Activated CD4-positive, alpha-beta T cell treated with anti-CD3 and anti-CD28 coated beads, Interleukin-2, amount 10 ng/mL, durations not matched to agents 7 days and 5 days (primary cell): ENCODE data around the gene TRAPPC1. TPM values are rescaled to one million over a fixed set of nuclear protein-coding genes. Genes with fewer than 3 reads are reported as not detected.
A peak's percentile ranks its signal among the peaks of the same experiment; 100 is the strongest.

Experiments used
- CTCF ChIA-PET: fragments of 350-600 bp; sonication (Branson Sonifier 250); formaldehyde crosslinking; loops from one replicate; lab custom pipeline; 2021; ENCODE audit warnings: antibody characterized with exemption; lab: Charles Lee
- POLR2A ChIA-PET: fragments of 350-600 bp; sonication (Branson Sonifier 250); formaldehyde crosslinking; loops from one replicate; lab custom pipeline; 2021; ENCODE audit warnings: antibody characterized with exemption; lab: Charles Lee
- DNase-seq: peaks from one replicate; pipeline ENCODE4 v3.0.0-alpha.2; 2020
- H3K27ac Mint-ChIP-seq: one replicate; pipeline ENCODE4 v1.8.0; 2021; ENCODE audit warnings: mild to moderate bottlenecking, moderate library complexity, mixed read lengths
- H3K27me3 Mint-ChIP-seq: one replicate; pipeline ENCODE4 v1.8.0; 2021; ENCODE audit warnings: mixed read lengths
- H3K36me3 Mint-ChIP-seq: one replicate; pipeline ENCODE4 v1.8.0; 2021; ENCODE audit warnings: low read depth, mixed read lengths
- H3K4me1 Mint-ChIP-seq: one replicate; pipeline ENCODE4 v1.8.0; 2021; ENCODE audit warnings: mixed read lengths
- H3K4me3 Mint-ChIP-seq: one replicate; pipeline ENCODE4 v1.8.0; 2021; ENCODE audit warnings: mild to moderate bottlenecking, moderate library complexity, mixed read lengths
- H3K9me3 Mint-ChIP-seq: one replicate; pipeline ENCODE4 v1.8.0; 2021; ENCODE audit warnings: mixed read lengths
- total RNA-seq, 2 experiments: library from RNA; stranded (reverse); gene quantifications; one replicate each; pipeline ENCODE4 v1.2.3, GENCODE V29; 2021

Gene TRAPPC1
- total RNA-seq, 2 experiments from 2014 or later = 235 to 251 TPM

DNA sequence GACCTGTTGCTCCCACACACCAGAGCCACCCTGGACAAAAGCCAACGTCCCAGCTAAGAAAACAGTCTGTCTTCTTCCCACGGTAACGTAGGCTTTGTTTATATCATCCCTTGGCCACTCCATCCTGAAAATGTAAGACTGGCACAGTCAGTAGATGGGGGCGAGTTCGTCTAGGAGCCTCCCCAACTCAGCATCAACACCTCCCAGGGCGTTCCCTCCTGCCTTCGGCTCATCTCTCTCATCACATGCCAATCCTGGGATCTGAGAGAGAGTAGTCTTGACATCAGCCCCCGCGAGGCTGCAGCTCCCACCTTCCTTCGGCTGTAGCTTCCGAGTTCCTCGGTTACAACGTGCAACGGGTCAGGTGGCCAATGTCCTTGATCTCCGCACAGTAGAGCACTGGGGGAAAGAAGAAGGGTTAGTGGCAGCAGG lies 16.6 kb downstream of the TRAPPC1 start:
- no peaks in the 10 kb centered on the region for H3K9me3 Mint-ChIP-seq
- POLR2A ChIA-PET = interaction anchor here (0.7 to 1.4 kb wide), 3 partner anchors 17 to 399 kb away, joined by 3 read pairs; partner anchors contain the start of genes CNTROB, SAT2 and TRAPPC1

DNA sequence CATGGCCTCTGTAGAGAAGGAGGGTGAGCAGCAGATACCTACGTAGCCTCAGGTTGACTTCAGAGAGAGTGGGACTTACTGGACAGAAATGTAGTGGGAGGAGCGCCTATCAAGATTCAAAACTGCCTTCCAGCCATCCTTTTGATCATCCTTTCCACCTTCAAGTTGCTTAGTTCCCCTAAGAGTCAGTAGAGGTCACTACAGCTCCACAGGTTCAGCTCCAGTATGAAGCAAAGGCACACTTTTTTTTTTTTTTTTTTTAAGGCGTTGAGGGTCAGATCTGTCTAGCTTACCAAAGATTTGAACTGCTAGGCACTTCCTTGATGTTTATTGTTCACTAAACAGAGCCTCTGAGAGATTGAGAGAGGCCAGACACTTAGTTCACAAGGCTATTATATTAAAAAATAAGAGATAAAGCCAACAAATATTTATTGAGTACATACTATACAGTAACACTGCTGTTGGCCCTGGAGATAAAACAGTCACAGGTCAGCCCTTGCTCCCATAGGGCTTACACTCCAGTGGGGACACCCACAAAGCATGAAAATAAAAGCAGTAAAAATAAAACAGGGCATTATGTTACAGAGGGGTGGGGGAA lies 18.7 kb downstream of the TRAPPC1 start:
- POLR2A ChIA-PET = interaction anchor here (0.6 kb wide), 1 partner anchor 77 kb away, joined by 4 read pairs; no protein-coding TSS in a partner anchor
- Mint-ChIP-seq H3K4me3 (no peak overlapping the region), H3K36me3 (peaks cover 29% of the 10 kb centered on the region), H3K9me3 (no peaks in the 10 kb centered on the region), H3K27ac (peak overlapping the region; percentile 25), H3K27me3 (no peaks in the 10 kb centered on the region), H3K4me1 (peaks cover 38% of the 10 kb centered on the region)
- DNase-seq = peak; percentile 73
- CTCF ChIA-PET = interaction anchor here (0.6 to 3.8 kb wide), 20 partner anchors 9 to 426 kb away, joined by 3 to 17 read pairs (median 4); partner anchors contain the start of genes CNTROB and TRAPPC1

More for the DNA sequence above, 16.6 kb downstream of the TRAPPC1 start:
- CTCF ChIA-PET = interaction anchor here (0.6 to 6.0 kb wide), 4 partner anchors 15 to 74 kb away, joined by 3 to 38 read pairs (median 4); partner anchors contain the start of gene KCNAB3
- DNase-seq = no peak
- H3K27ac Mint-ChIP-seq = peak overlapping the region; percentile 93
- H3K4me3 Mint-ChIP-seq = peak overlapping the region; percentile 88
- peaks cover 13% of the 10 kb centered on the region for H3K36me3 Mint-ChIP-seq
- peaks cover 38% of the 10 kb centered on the region for H3K4me1 Mint-ChIP-seq
- no peaks in the 10 kb centered on the region for H3K27me3 Mint-ChIP-seq

DNA sequence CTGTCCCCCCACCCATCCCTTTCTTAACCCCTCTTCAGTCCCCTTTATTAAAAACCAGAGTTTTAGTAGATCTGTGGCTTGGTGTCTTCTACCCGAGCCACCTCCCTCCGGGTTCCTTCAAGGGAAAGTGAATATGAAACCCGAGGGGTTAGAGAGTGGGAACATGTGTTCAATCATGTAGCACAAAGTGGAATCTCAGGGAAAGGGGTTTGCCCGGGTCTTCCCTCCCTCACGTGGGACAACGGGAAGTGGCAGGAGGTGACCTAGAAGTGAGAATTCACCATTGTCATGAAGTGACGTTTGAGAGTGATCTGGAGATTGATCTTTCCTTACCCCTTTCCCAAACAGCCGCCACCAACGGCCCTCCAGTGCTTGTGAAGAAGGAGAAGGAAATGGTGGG lies 20.6 kb downstream of the TRAPPC1 start:
- Mint-ChIP-seq H3K27ac (no peak overlapping the region), H3K9me3 (no peaks in the 10 kb centered on the region), H3K4me3 (no peak overlapping the region), H3K4me1 (peaks cover 28% of the 10 kb centered on the region), H3K27me3 (no peaks in the 10 kb centered on the region), H3K36me3 (peaks cover 37% of the 10 kb centered on the region)
- POLR2A ChIA-PET = no interaction called here
- CTCF ChIA-PET = interaction anchor here (1.0 to 3.8 kb wide), 4 partner anchors 8 to 130 kb away, joined by 3 to 17 read pairs (median 9); no protein-coding TSS in a partner anchor
- no peak for DNase-seq

DNA sequence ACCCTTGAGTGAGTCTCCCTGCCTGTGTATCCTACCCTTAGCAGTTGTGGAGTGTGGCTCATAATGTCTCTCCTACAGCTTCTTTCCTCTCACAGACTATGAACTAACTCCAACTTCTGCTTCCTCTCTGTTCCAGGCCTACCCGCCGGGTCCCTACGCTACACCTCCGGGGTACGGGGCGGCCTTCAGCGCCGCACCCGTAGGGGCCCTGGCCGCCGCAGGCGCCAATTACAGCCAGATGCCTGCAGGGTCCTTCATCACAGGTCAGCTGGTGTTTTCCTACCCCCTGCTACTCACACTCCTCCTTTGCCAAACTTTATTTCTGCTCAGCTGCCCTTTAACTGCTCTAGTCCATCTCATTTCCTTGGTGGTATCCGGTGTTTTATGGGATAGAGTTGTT lies 21.0 kb downstream of the TRAPPC1 start:
- POLR2A ChIA-PET = no interaction called here
- peaks cover 39% of the 10 kb centered on the region for H3K36me3 Mint-ChIP-seq
- no peaks in the 10 kb centered on the region for H3K9me3 Mint-ChIP-seq
- CTCF ChIA-PET = interaction anchor here (1.0 to 3.8 kb wide), 2 partner anchors 9 kb away, joined by 3 to 17 read pairs; no protein-coding TSS in a partner anchor
- no peak overlapping the region for H3K27ac Mint-ChIP-seq
- H3K4me1 Mint-ChIP-seq = peaks cover 28% of the 10 kb centered on the region
- DNase-seq = no peak
- no peak overlapping the region for H3K4me3 Mint-ChIP-seq
- H3K27me3 Mint-ChIP-seq = no peaks in the 10 kb centered on the region

DNA sequence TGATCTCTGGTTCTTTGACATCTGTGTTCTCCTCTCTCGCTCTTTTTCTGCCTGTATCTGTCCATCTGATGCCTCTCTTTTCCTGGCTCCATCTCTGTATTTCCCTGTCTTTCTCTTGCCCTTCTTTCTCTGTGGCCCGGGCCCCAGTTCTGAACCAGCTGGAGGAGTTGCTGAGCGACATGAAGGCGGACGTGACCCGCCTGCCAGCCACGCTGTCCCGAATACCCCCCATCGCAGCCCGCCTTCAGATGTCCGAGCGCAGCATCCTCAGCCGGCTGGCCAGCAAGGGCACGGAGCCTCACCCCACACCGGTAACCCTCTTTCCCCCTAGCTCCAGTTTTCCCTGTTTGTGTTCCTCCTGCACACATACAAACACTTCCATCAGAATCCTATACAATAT lies 21.5 kb downstream of the TRAPPC1 start:
- Mint-ChIP-seq H3K27ac (no peak overlapping the region), H3K4me1 (peaks cover 24% of the 10 kb centered on the region), H3K27me3 (no peaks in the 10 kb centered on the region), H3K4me3 (no peak overlapping the region), H3K9me3 (no peaks in the 10 kb centered on the region), H3K36me3 (peaks cover 44% of the 10 kb centered on the region)
- ChIA-PET POLR2A (no interaction called here), CTCF (no interaction called here)
- DNase-seq = no peak

DNA sequence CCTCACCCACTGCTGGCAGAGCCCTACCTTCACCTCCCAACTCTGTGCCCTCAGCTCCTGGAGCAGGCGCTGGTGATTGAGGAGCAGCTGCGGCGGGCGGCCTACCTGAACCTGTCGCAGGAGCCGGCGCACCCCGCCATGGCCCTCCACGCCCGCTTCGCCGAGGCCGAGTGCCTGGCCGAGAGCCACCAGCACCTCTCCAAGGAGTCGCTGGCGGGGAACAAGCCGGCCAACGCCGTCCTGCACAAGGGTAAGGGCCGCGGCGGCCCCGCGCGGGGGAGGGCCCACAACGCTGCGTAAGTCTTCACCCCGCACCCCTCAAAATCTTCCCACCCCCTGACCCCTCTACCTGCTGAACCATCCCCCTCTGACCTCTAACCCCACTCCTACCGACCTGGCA lies 22.7 kb downstream of the TRAPPC1 start:
- no peak for DNase-seq
- Mint-ChIP-seq H3K9me3 (no peaks in the 10 kb centered on the region), H3K27me3 (no peaks in the 10 kb centered on the region), H3K4me1 (peaks cover 14% of the 10 kb centered on the region), H3K36me3 (peaks cover 54% of the 10 kb centered on the region), H3K27ac (no peak overlapping the region), H3K4me3 (no peak overlapping the region)
- CTCF ChIA-PET = no interaction called here
- POLR2A ChIA-PET = no interaction called here

DNA sequence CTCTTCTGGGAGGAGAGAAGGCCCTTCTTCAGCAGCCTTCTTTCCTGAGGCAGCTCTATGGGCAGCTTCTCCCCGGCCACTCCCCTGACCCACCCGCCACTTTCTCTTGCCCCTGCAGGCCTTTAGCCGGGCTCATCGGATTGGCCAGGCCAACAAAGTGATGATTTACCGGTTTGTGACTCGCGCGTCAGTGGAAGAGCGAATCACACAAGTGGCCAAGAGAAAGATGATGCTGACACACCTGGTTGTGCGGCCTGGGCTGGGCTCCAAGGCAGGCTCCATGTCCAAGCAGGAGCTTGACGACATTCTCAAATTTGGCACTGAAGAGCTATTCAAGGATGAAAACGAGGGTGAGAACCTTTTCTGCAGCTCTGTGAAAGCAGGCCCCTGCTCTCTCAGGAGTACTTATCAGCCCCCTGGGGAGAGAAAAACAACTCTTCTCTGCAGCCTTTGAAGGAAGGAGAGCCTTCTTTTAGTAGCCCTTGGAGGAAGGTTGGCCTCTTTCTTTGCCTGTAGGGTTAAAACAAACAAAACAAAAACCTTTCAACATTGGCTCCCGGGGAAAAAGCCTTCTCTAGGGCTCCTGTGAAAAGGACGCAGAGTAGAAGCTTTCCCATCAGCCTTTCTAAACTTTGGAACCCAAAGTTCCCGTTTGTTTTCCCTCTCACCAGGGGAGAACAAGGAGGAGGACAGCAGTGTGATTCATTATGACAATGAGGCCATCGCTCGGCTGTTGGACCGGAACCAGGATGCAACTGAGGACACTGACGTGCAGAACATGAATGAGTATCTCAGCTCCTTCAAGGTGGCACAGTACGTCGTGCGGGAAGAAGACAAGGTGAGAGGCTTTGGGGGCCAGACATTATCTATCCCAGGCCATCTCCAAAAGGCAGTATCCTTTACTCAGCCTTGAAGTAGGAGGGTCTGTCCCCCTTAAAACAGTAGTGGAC lies 28.3 kb downstream of the TRAPPC1 start:
- DNase-seq = no peak
- Mint-ChIP-seq H3K36me3 (peaks cover 75% of the 10 kb centered on the region), H3K4me1 (no peaks in the 10 kb centered on the region), H3K27ac (peak overlapping the region; percentile 39), H3K4me3 (no peak overlapping the region), H3K27me3 (no peaks in the 10 kb centered on the region), H3K9me3 (no peaks in the 10 kb centered on the region)
- ChIA-PET CTCF (interaction anchor here (0.9 to 4.3 kb wide), 3 partner anchors 9 to 439 kb away, joined by 3 to 17 read pairs (median 3); no protein-coding TSS in a partner anchor), POLR2A (no interaction called here)

DNA sequence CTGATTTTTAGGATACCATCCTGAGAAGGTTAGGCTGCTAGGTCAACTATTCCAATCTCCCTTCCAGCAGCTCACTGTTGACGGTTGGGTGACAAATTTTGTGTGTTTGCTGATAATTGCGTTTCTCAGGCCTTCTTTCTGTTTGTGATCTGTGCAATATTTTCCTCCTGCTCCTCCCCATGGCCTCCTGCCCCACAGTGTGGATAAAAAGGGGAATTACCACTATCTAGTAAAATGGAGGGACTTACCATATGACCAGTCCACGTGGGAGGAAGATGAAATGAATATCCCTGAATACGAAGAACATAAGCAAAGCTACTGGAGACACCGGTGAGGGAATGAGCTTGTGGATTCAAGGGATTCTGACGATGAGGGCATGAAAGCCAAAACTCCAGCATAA lies 34.0 kb downstream of the TRAPPC1 start:
- no peaks in the 10 kb centered on the region for H3K9me3 Mint-ChIP-seq
- ChIA-PET POLR2A (no interaction called here), CTCF (interaction anchor here (1.0 to 2.1 kb wide), 3 partner anchors 9 to 91 kb away, joined by 4 to 6 read pairs (median 4); no protein-coding TSS in a partner anchor)
- H3K4me3 Mint-ChIP-seq = no peak overlapping the region
- DNase-seq = no peak
- no peaks in the 10 kb centered on the region for H3K27me3 Mint-ChIP-seq
- H3K4me1 Mint-ChIP-seq = peaks cover 21% of the 10 kb centered on the region
- peaks cover 82% of the 10 kb centered on the region for H3K36me3 Mint-ChIP-seq
- no peak overlapping the region for H3K27ac Mint-ChIP-seq

DNA sequence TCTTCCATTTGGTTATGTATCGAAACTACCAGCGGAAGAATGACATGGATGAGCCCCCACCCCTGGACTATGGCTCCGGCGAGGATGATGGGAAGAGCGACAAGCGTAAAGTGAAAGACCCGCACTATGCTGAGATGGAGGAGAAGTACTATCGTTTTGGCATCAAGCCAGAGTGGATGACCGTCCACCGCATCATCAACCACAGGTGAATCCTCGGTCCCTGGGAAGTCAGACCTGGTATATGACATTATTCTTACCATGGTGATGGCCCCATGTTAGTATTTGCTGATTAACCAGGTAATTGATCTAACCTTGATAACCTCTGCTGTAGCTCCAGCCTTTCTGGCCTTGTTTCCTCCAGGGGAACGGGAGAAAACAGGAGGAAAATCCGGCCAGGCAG lies 34.7 kb downstream of the TRAPPC1 start:
- Mint-ChIP-seq H3K9me3 (no peaks in the 10 kb centered on the region), H3K27ac (no peak overlapping the region)
- DNase-seq = no peak

DNA sequence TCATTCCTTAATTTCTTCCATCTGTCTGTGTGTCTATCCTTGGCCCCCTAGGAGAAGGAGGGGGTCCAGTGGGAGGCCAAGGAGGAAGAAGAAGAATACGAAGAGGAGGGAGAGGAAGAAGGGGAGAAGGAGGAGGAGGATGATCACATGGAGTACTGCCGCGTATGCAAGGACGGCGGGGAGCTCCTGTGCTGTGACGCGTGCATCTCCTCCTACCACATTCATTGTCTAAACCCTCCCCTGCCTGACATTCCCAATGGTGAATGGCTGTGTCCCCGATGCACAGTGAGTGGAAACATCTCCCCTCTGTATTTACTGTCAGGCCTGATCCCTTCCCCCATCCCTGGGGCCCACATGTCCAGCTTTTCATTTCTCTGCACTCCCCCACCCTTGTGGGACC lies 36.9 kb downstream of the TRAPPC1 start:
- Mint-ChIP-seq H3K4me1 (peaks cover 28% of the 10 kb centered on the region), H3K9me3 (no peaks in the 10 kb centered on the region), H3K27me3 (no peaks in the 10 kb centered on the region), H3K36me3 (peaks cover 82% of the 10 kb centered on the region), H3K27ac (no peak overlapping the region), H3K4me3 (no peak overlapping the region)
- no peak for DNase-seq
- ChIA-PET CTCF (interaction anchor here (0.5 kb wide), 1 partner anchor 20 kb away, joined by 3 read pairs; no protein-coding TSS in a partner anchor), POLR2A (no interaction called here)

More for the DNA sequence above, 34.7 kb downstream of the TRAPPC1 start:
- ChIA-PET CTCF (interaction anchor here (1.4 to 2.1 kb wide), 2 partner anchors 10 to 92 kb away, joined by 4 to 6 read pairs; no protein-coding TSS in a partner anchor), POLR2A (no interaction called here)
- Mint-ChIP-seq H3K27me3 (no peaks in the 10 kb centered on the region), H3K4me3 (no peak overlapping the region), H3K4me1 (peaks cover 21% of the 10 kb centered on the region), H3K36me3 (peaks cover 80% of the 10 kb centered on the region)

DNA sequence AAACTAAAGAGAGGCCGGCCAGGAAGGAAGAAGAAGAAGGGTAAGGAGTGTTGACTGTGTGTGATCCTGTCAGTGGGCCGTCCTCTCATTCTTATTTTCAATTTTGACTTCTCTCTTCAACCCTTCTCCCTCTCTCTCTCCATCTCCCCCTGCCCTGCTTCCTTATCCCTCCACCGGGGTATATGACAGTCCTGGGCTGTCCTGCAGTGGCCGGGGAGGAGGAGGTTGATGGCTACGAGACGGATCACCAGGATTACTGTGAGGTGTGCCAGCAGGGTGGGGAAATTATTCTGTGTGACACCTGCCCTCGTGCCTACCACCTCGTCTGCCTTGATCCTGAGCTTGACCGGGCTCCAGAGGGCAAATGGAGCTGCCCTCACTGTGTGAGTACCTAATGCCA lies 37.5 kb downstream of the TRAPPC1 start:
- ChIA-PET CTCF (no interaction called here), POLR2A (no interaction called here)
- H3K4me3 Mint-ChIP-seq = no peak overlapping the region

DNA sequence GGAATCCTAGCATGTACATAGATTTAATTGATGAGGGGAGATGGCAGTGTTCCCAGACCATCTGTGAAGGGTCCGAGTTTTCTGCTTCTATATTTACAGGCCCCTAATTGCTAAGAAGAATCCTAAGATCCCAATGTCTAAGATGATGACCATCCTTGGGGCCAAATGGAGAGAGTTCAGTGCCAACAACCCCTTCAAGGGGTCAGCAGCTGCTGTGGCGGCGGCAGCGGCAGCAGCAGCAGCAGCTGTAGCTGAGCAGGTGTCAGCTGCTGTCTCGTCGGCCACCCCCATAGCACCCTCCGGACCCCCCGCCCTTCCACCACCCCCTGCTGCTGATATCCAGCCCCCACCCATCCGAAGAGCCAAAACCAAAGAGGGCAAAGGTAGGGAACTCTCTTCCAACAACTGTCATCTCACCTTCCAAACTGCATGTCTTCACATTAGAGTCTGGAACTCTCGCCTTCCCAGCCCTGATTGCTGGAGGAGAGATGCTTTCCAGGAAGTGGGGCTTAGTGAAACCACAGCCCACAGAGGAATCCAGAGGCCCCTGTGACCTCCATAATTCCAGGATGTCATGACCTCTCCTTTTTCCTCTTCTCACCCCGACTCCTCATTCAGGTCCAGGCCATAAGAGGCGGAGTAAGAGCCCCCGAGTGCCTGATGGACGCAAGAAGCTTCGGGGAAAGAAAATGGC lies 38.4 kb downstream of the TRAPPC1 start:
- H3K9me3 Mint-ChIP-seq = no peaks in the 10 kb centered on the region
- ChIA-PET POLR2A (no interaction called here), CTCF (no interaction called here)
- peaks cover 28% of the 10 kb centered on the region for H3K4me1 Mint-ChIP-seq
- H3K27me3 Mint-ChIP-seq = no peaks in the 10 kb centered on the region
- H3K4me3 Mint-ChIP-seq = no peak overlapping the region
- DNase-seq = no peak
- H3K27ac Mint-ChIP-seq = no peak overlapping the region
- H3K36me3 Mint-ChIP-seq = peaks cover 74% of the 10 kb centered on the region

More for the DNA sequence above, 37.5 kb downstream of the TRAPPC1 start:
- DNase-seq = no peak
- Mint-ChIP-seq H3K27ac (no peak overlapping the region), H3K27me3 (no peaks in the 10 kb centered on the region), H3K36me3 (peaks cover 82% of the 10 kb centered on the region), H3K4me1 (peaks cover 28% of the 10 kb centered on the region), H3K9me3 (no peaks in the 10 kb centered on the region)
